Fibroblast of lung (primary cell): ENCODE results near the gene TOX2. TPM values are rescaled to one million over a fixed set of nuclear protein-coding genes. Genes with fewer than 3 reads are reported as not detected.

ENCODE experiments used
- DNase-seq, 2 donors: peaks; one replicate each; pipeline versions ENCODE4 v3.0.0 to v3.0.0-alpha.2; 2010; ENCODE audit warnings: low read depth in 2 of 2
- H2AFZ ChIP-seq: 2 replicates; pipeline ENCODE4 v1.5.1; 2012; ENCODE audit warnings: low read length, control low read depth, inconsistent platforms
- H3K27ac ChIP-seq: 2 replicates; pipeline ENCODE4 v1.5.1; 2011; ENCODE audit warnings: low read length, control low read depth; ENCODE audit not compliant: insufficient read depth
- H3K27me3 ChIP-seq: 2 replicates; pipeline ENCODE4 v1.5.1; 2011; ENCODE audit warnings: mild to moderate bottlenecking, low read length; ENCODE audit not compliant: control insufficient read depth, insufficient read depth
- H3K36me3 ChIP-seq: 2 replicates; pipeline ENCODE4 v1.5.1; 2011; ENCODE audit warnings: low read length; ENCODE audit not compliant: control insufficient read depth, insufficient read depth
- H3K4me1 ChIP-seq: 2 replicates; pipeline ENCODE4 v1.5.1; 2011; ENCODE audit warnings: low read length; ENCODE audit not compliant: control insufficient read depth, insufficient read depth; ENCODE audit errors: extremely low read depth
- H3K4me2 ChIP-seq: 2 replicates; pipeline ENCODE4 v1.5.1; 2011; ENCODE audit warnings: low read length, control low read depth; ENCODE audit not compliant: insufficient read depth; ENCODE audit errors: extremely low read depth
- H3K4me3 ChIP-seq, 4 experiments: fragments of 200-600 bp in 1 of 4; sonication (generic) in 1 of 4; replicated peaks in 1 of 4; 2 replicates each; pipeline ENCODE4 v1.5.1; 2011 to 2016; ENCODE audit warnings: low read length in 4 of 4, low read depth in 3 of 4, mild to moderate bottlenecking in 3 of 4, control low read depth in 2 of 4, inconsistent platforms in 1 of 4, mixed read lengths in 1 of 4; ENCODE audit not compliant: insufficient read depth in 1 of 4; ENCODE audit errors: control extremely low read depth in 1 of 4
- H3K79me2 ChIP-seq: 2 replicates; pipeline ENCODE4 v1.5.1; 2012; ENCODE audit warnings: mild to moderate bottlenecking, low read length, inconsistent platforms; ENCODE audit not compliant: control insufficient read depth, insufficient read depth
- H3K9ac ChIP-seq: 2 replicates; pipeline ENCODE4 v1.5.1; 2011; ENCODE audit warnings: mild to moderate bottlenecking, low read length, control low read depth; ENCODE audit not compliant: insufficient read depth
- H3K9me3 ChIP-seq: 2 replicates; pipeline ENCODE4 v1.5.1; 2012; ENCODE audit warnings: low read depth, low read length; ENCODE audit not compliant: control insufficient read depth, insufficient read depth
- H4K20me1 ChIP-seq: 2 replicates; pipeline ENCODE4 v1.5.1; 2011; ENCODE audit warnings: low read length; ENCODE audit not compliant: control insufficient read depth, insufficient read depth; ENCODE audit errors: extremely low read depth
- CTCF ChIP-seq, 2 donors: IDR thresholded peaks in 1 of 2; conservative IDR thresholded peaks in 1 of 2; 1 replicate in 1 of 2; 2 replicates in 1 of 2; pipeline ENCODE4 v1.5.1; 2011 to 2012; ENCODE audit warnings: low read length in 2 of 2, control low read depth in 1 of 2, inconsistent platforms in 1 of 2, low read depth in 1 of 2, mild to moderate bottlenecking in 1 of 2
- EZH2 ChIP-seq: IDR thresholded peaks from 2 replicates; pipeline ENCODE4 v1.5.1; 2012; ENCODE audit warnings: low read length, control low read depth, mild to moderate bottlenecking; ENCODE audit errors: missing control alignments
- polyA plus RNA-seq, 2 donors: library from polyadenylated mRNA; depleted of rRNA in 1 of 2; stranded (reverse) in 1 of 2; unstranded in 1 of 2; fragments of >200 nt; gene quantifications; 2 replicates each; pipeline ENCODE4 v1.2.1, GENCODE V29; 2011 to 2012; ENCODE audit warnings: missing spikeins in 1 of 2
- total RNA-seq: library from RNA; depleted of rRNA; stranded (reverse); fragments of >200 nt; gene quantifications from 2 replicates; pipeline ENCODE4 v1.2.1, GENCODE V29; 2014

TOX2 gene
- total and polyA plus RNA-seq, 2 donors (not counting 1 experiment from before 2014, with no cell fraction given) = 5.9 to 9.6 TPM

- no peak for DNase-seq
- H3K9ac ChIP-seq = no peak overlapping the region
- H4K20me1 ChIP-seq = no peaks in the 10 kb centered on the region
- H3K79me2 ChIP-seq = peaks cover 13% of the 10 kb centered on the region
- no peak overlapping the region for H3K4me2 ChIP-seq
- H3K27ac ChIP-seq = no peak overlapping the region
- no peak for TF ChIP-seq EZH2
- no peak for TF ChIP-seq CTCF (conservative IDR thresholded peaks at IDR 0.05 in 1 of 2, IDR thresholded peaks at IDR 0.05 in 1 of 2; ENCODE audit: low read depth in 1 of 2, low read length in 2 of 2)
- H3K4me3 ChIP-seq = no peak overlapping the region
- no peaks in the 10 kb centered on the region for H3K36me3 ChIP-seq
- H2AFZ ChIP-seq = no peak overlapping the region
- H3K4me1 ChIP-seq = peaks cover 23% of the 10 kb centered on the region
- H3K27me3 ChIP-seq = no peaks in the 10 kb centered on the region
- no peaks in the 10 kb centered on the region for H3K9me3 ChIP-seq
Observed at GRCh38 chr20:43963233-43963632, 48.6 kb downstream of the TOX2 start.

GRCh38 chr20:43963872-43964791 lies 49.5 kb downstream of the TOX2 start:
- no peak overlapping the region for H2AFZ ChIP-seq
- TF ChIP-seq EZH2 (no peak), CTCF (conservative IDR thresholded peaks at IDR 0.05 in 1 of 2, IDR thresholded peaks at IDR 0.05 in 1 of 2; ENCODE audit: low read depth in 1 of 2, low read length in 2 of 2) (no peak)
- H3K27me3 ChIP-seq = no peaks in the 10 kb centered on the region
- H3K36me3 ChIP-seq = no peaks in the 10 kb centered on the region
- no peaks in the 10 kb centered on the region for H4K20me1 ChIP-seq
- no peaks in the 10 kb centered on the region for H3K9me3 ChIP-seq
- no peak overlapping the region for H3K4me2 ChIP-seq
- DNase-seq = peak; percentile 44 to 79
- no peak overlapping the region for H3K9ac ChIP-seq
- no peak overlapping the region for H3K27ac ChIP-seq
- peaks cover 8% of the 10 kb centered on the region for H3K79me2 ChIP-seq
- H3K4me3 ChIP-seq = no peak overlapping the region
- peaks cover 14% of the 10 kb centered on the region for H3K4me1 ChIP-seq

- Histone ChIP-seq H3K4me1 (peaks cover 6% of the 10 kb centered on the region), H3K9me3 (no peaks in the 10 kb centered on the region), H3K4me2 (no peak overlapping the region), H2AFZ (no peak overlapping the region), H3K27me3 (no peaks in the 10 kb centered on the region), H3K27ac (no peak overlapping the region), H3K79me2 (peaks cover 4% of the 10 kb centered on the region), H3K9ac (no peak overlapping the region), H4K20me1 (no peaks in the 10 kb centered on the region), H3K36me3 (no peaks in the 10 kb centered on the region), H3K4me3 (no peak overlapping the region)
- no peak for DNase-seq
- no peak for TF ChIP-seq EZH2
- TF ChIP-seq CTCF (conservative IDR thresholded peaks at IDR 0.05 in 1 of 2, IDR thresholded peaks at IDR 0.05 in 1 of 2; ENCODE audit: low read depth in 1 of 2, low read length in 2 of 2) = no peak
Observed at GRCh38 chr20:43968341-43969000, 53.8 kb downstream of the TOX2 start.
